ENCODE data around the gene EPN2. TPM values are rescaled to one million over a fixed set of nuclear protein-coding genes. Genes with fewer than 3 reads are reported as not detected.
A peak's percentile ranks its signal among the peaks of the same experiment; 100 is the strongest.

EPN2 gene
- total RNA-seq, 1 experiment from 2014 or later = 113 TPM

DNA sequence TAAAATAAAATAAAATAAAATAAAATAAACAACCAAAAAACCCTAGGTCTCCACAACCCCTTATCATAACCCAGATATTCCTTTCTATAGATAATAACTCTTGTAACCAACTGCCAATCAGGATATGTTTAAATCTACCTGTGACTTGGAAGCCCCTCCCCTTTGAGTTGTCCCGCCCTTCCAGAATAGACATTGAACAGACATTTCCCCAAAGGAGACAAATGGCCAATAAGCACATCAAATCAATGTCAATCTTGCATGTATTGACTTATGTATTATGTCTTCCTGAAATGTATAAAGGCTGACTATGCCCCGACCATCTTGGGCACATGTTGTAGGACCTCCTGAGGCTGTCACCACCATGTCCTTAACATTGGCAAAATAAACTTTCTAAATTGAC, 139.6 kb downstream of the EPN2 start:
- Histone ChIP-seq H3K4me2 (peak overlapping the region; percentile 89), H4K20me1 (ENCODE audit: insufficient read depth) (no peaks in the 10 kb centered on the region), H3K4me1 (replicated peaks; ENCODE audit: insufficient read depth) (peaks cover 19% of the 10 kb centered on the region), H3K9me2 (ENCODE audit: insufficient read depth) (no peaks in the 10 kb centered on the region), H2AFZ (peak overlapping the region; percentile 92), H3K4me3 (peak overlapping the region; percentile 79), H3K36me3 (ENCODE audit: low read depth) (no peaks in the 10 kb centered on the region), H3F3A (ENCODE audit: insufficient read depth, low read depth) (peaks cover 16% of the 10 kb centered on the region), H3K9me3 (ENCODE audit: insufficient read depth, low read depth) (no peaks in the 10 kb centered on the region), H3K79me2 (ENCODE audit: low read depth) (peaks cover 26% of the 10 kb centered on the region), H3K27me3 (ENCODE audit: insufficient read depth, low read depth) (no peaks in the 10 kb centered on the region), H3K27ac (peak overlapping the region; percentile 79)
- no TSS peak for BruUV-seq (replicated peaks)
- intact Hi-C loops (cut with micrococcal nuclease; ENCODE audit: unreplicated experiment) = no loop called here
- DNase-seq = peak in 1 of 2 experiments; percentile 40
- ChIA-PET CTCF (interaction anchor here (1.9 kb wide), 1 partner anchor 14 kb away, joined by 27 read pairs; the partner anchor contains the start of gene B9D1), POLR2A (ENCODE audit: unreplicated experiment) (interaction anchor here (0.6 to 1.1 kb wide), 5 partner anchors 72 to 448 kb away, joined by 3 to 18 read pairs (median 4); no protein-coding TSS in a partner anchor)
- no peak for TF ChIP-seq EZH2 (IDR thresholded peaks at IDR 0.05; ENCODE audit: low read depth)
- no peak for TF ChIP-seq CTCF (conservative IDR thresholded peaks at IDR 0.05)

- Histone ChIP-seq H3K4me3 (peak overlapping the region; percentile 79), H3K36me3 (ENCODE audit: low read depth) (0 out of 2 replicates have a peak, but pooled peaks cover 7% of the 10 kb centered on the region), H3K4me2 (peak overlapping the region; percentile 89), H2AFZ (peak overlapping the region; percentile 92), H3K27me3 (ENCODE audit: insufficient read depth, low read depth) (no peaks in the 10 kb centered on the region), H3K4me1 (replicated peaks; ENCODE audit: insufficient read depth) (peaks cover 19% of the 10 kb centered on the region), H3K27ac (peak overlapping the region; percentile 79), H3K79me2 (ENCODE audit: low read depth) (peaks cover 26% of the 10 kb centered on the region), H3K9me2 (ENCODE audit: insufficient read depth) (no peaks in the 10 kb centered on the region), H3K9me3 (ENCODE audit: insufficient read depth, low read depth) (no peaks in the 10 kb centered on the region), H4K20me1 (ENCODE audit: insufficient read depth) (no peaks in the 10 kb centered on the region), H3F3A (ENCODE audit: insufficient read depth, low read depth) (peaks cover 16% of the 10 kb centered on the region)
- TF ChIP-seq EZH2 (IDR thresholded peaks at IDR 0.05; ENCODE audit: low read depth) (no peak), CTCF (conservative IDR thresholded peaks at IDR 0.05) (0 out of 2 replicates have a peak, but pooled peaks have one; percentile 21)
- CTCF ChIA-PET = interaction anchor here (0.6 to 1.9 kb wide), 5 partner anchors 15 to 1922 kb away, joined by 3 to 27 read pairs (median 3); partner anchors contain the start of gene B9D1
- intact Hi-C loops (cut with micrococcal nuclease; ENCODE audit: unreplicated experiment) = no loop called here
- peak; percentile 97 to 100 for DNase-seq
- POLR2A ChIA-PET (ENCODE audit: unreplicated experiment) = interaction anchor here (0.5 to 1.5 kb wide), 26 partner anchors 9 to 1458 kb away, joined by 3 to 21 read pairs (median 4); partner anchors contain the start of genes ALDH3A1, ALDH3A2, B9D1 and MFAP4
- BruUV-seq (replicated peaks) = TSS peak; percentile 69
These were observed 140.6 kb downstream of the EPN2 start for GRCh38 chr17:19377602-19378415.

- Histone ChIP-seq H3K27ac (peak within 1 kb of the TSS; percentile 79), H3K4me1 (replicated peaks; ENCODE audit: insufficient read depth) (peaks cover 19% of the 10 kb centered on the region), H3K9me3 (ENCODE audit: insufficient read depth, low read depth) (no peaks in the 10 kb centered on the region), H2AFZ (peak within 1 kb of the TSS; percentile 92), H3K79me2 (ENCODE audit: low read depth) (peaks cover 26% of the 10 kb centered on the region), H3K36me3 (ENCODE audit: low read depth) (0 out of 2 replicates have a peak, but pooled peaks cover 10% of the 10 kb centered on the region), H3K4me2 (peak within 1 kb of the TSS; percentile 92), H3K27me3 (ENCODE audit: insufficient read depth, low read depth) (no peaks in the 10 kb centered on the region), H3F3A (ENCODE audit: insufficient read depth, low read depth) (peaks cover 16% of the 10 kb centered on the region), H4K20me1 (ENCODE audit: insufficient read depth) (no peaks in the 10 kb centered on the region), H3K4me3 (peak within 1 kb of the TSS; percentile 79), H3K9me2 (ENCODE audit: insufficient read depth) (no peaks in the 10 kb centered on the region)
- CTCF ChIA-PET = interaction anchor here (0.6 to 1.9 kb wide), 5 partner anchors 16 to 1921 kb away, joined by 3 to 27 read pairs (median 3); partner anchors contain the start of gene B9D1
- intact Hi-C loops (cut with micrococcal nuclease; ENCODE audit: unreplicated experiment) = no loop called here
- no TSS peak for BruUV-seq (replicated peaks)
- DNase-seq = no peak
- TF ChIP-seq EZH2 (IDR thresholded peaks at IDR 0.05; ENCODE audit: low read depth) (no peak), CTCF (conservative IDR thresholded peaks at IDR 0.05) (no peak)
- POLR2A ChIA-PET (ENCODE audit: unreplicated experiment) = interaction anchor here (0.6 to 1.5 kb wide), 14 partner anchors 8 to 373 kb away, joined by 3 to 21 read pairs (median 4); partner anchors contain the start of genes ALDH3A2, B9D1 and MFAP4
These were observed 141.5 kb downstream of the EPN2 start, which contains the start of gene MAPK7 for GRCh38 chr17:19378416-19379360. Gene MAPK7 (plus strand): TSS chr17:19378498. CDS start chr17:19378901, 403 bp downstream.

All from PC-9 (cell line).